Measurements from ENCODE around the gene HTRA2. TPM values are rescaled to one million over a fixed set of nuclear protein-coding genes. Genes with fewer than 3 reads are reported as not detected.

The HTRA2 gene
- total RNA-seq, 4 donors from 2014 or later: 24.2 to 38.5 (median 29.4) TPM

- ATAC-seq (no peak), DNase-seq (no peak)
- intact Hi-C loops (cut with DNase I; ENCODE audit: low total_unique reads) (no loop called here), in situ Hi-C loops (cut with MboI; ENCODE audit: low sequenced_read_pairs in 4 of 4) (no loop called here)
- Histone ChIP-seq H3K36me3 (no peaks in the 10 kb centered on the region), H3K4me3 (no peak overlapping the region), H3K27me3 (peaks cover 0 to 4% (median 0%) of the 10 kb centered on the region in 3 donors), H3K4me1 (no peaks in the 10 kb centered on the region), H3K9me3 (no peaks in the 10 kb centered on the region), H3K27ac (no peak overlapping the region)
- TF ChIP-seq POLR2A (IDR thresholded peaks at IDR 0.05) (no peak), CTCF (IDR thresholded peaks at IDR 0.05 in 4 of 5, conservative IDR thresholded peaks at IDR 0.05 in 1 of 5) (no peak)
Measured at GRCh38 chr2:74566754-74567085, 37.0 kb downstream of the HTRA2 start.

GRCh38 chr2:74567881-74568280 is 38.1 kb downstream of the HTRA2 start:
- no peak overlapping the region for H3K4me3 ChIP-seq
- H3K36me3 ChIP-seq: no peaks in the 10 kb centered on the region
- H3K27ac ChIP-seq: no peak overlapping the region
- no peaks in the 10 kb centered on the region for H3K4me1 ChIP-seq
- ATAC-seq: no peak
- in situ Hi-C loops (cut with MboI; ENCODE audit: low sequenced_read_pairs in 4 of 4): no loop called here
- H3K27me3 ChIP-seq: peaks cover 0 to 3% (median 0%) of the 10 kb centered on the region in 3 donors
- TF ChIP-seq CTCF (IDR thresholded peaks at IDR 0.05 in 4 of 5, conservative IDR thresholded peaks at IDR 0.05 in 1 of 5): no peak
- no peak for TF ChIP-seq POLR2A (IDR thresholded peaks at IDR 0.05)
- no peaks in the 10 kb centered on the region for H3K9me3 ChIP-seq
- intact Hi-C loops (cut with DNase I; ENCODE audit: low total_unique reads): no loop called here
- DNase-seq: no peak

GRCh38 chr2:74569686-74570085 is 40.0 kb downstream of the HTRA2 start:
- Histone ChIP-seq H3K9me3 (no peaks in the 10 kb centered on the region), H3K27me3 (peaks cover 0 to 3% (median 0%) of the 10 kb centered on the region in 3 donors), H3K4me1 (no peaks in the 10 kb centered on the region), H3K36me3 (no peaks in the 10 kb centered on the region), H3K4me3 (no peak overlapping the region), H3K27ac (no peak overlapping the region)
- in situ Hi-C loops (cut with MboI; ENCODE audit: low sequenced_read_pairs in 4 of 4) (no loop called here), intact Hi-C loops (cut with DNase I; ENCODE audit: low total_unique reads) (no loop called here)
- DNase-seq: no peak
- TF ChIP-seq POLR2A (IDR thresholded peaks at IDR 0.05): no peak
- no peak for TF ChIP-seq CTCF (IDR thresholded peaks at IDR 0.05 in 4 of 5, conservative IDR thresholded peaks at IDR 0.05 in 1 of 5)
- ATAC-seq: no peak

GRCh38 chr2:74571058-74571457 is 41.3 kb downstream of the HTRA2 start:
- no peak for TF ChIP-seq CTCF (IDR thresholded peaks at IDR 0.05 in 4 of 5, conservative IDR thresholded peaks at IDR 0.05 in 1 of 5)
- TF ChIP-seq POLR2A (IDR thresholded peaks at IDR 0.05): no peak
- no peaks in the 10 kb centered on the region for H3K4me1 ChIP-seq
- no peak for ATAC-seq
- no peaks in the 10 kb centered on the region for H3K9me3 ChIP-seq
- intact Hi-C loops (cut with DNase I; ENCODE audit: low total_unique reads): no loop called here
- H3K27me3 ChIP-seq: peaks cover 0 to 3% (median 0%) of the 10 kb centered on the region in 3 donors
- in situ Hi-C loops (cut with MboI; ENCODE audit: low sequenced_read_pairs in 4 of 4): no loop called here
- DNase-seq: no peak
- H3K27ac ChIP-seq: no peak overlapping the region
- H3K4me3 ChIP-seq: no peak overlapping the region
- H3K36me3 ChIP-seq: no peaks in the 10 kb centered on the region

GRCh38 chr2:74572178-74572925 is 42.6 kb downstream of the HTRA2 start:
- H3K27ac ChIP-seq: no peak overlapping the region
- H3K36me3 ChIP-seq: no peaks in the 10 kb centered on the region
- H3K4me1 ChIP-seq: no peaks in the 10 kb centered on the region
- no peaks in the 10 kb centered on the region for H3K9me3 ChIP-seq
- no peak for TF ChIP-seq CTCF (IDR thresholded peaks at IDR 0.05 in 4 of 5, conservative IDR thresholded peaks at IDR 0.05 in 1 of 5)
- no peak for TF ChIP-seq POLR2A (IDR thresholded peaks at IDR 0.05)
- no peak overlapping the region for H3K4me3 ChIP-seq
- ATAC-seq (no peak), DNase-seq (no peak)
- intact Hi-C loops (cut with DNase I; ENCODE audit: low total_unique reads): no loop called here
- peaks cover 0 to 3% (median 0%) of the 10 kb centered on the region in 3 donors for H3K27me3 ChIP-seq
- in situ Hi-C loops (cut with MboI; ENCODE audit: low sequenced_read_pairs in 4 of 4): no loop called here
